Uterus (tissue), 4 donors: Measurements from ENCODE around the gene C10orf90. TPM values are rescaled to one million over a fixed set of nuclear protein-coding genes. Genes with fewer than 3 reads are reported as not detected.

Experiments used
- DNase-seq, 2 donors: peaks; one replicate each; pipeline ENCODE4 v3.0.0-alpha.2; 2019 to 2020
- H3K27ac ChIP-seq, 2 donors: fragments of 200-600 bp; sonication (generic); 1 replicate in 1 of 2; 2 replicates in 1 of 2; pipeline ENCODE4 v1.5.1; 2016 to 2018
- H3K27me3 ChIP-seq, 2 donors: fragments of 200-600 bp; sonication (generic); one replicate each; pipeline ENCODE4 v1.5.1; 2018 to 2019; ENCODE audit warnings: control low read depth in 1 of 2
- H3K36me3 ChIP-seq, 2 donors: fragments of 200-600 bp; sonication (generic); one replicate each; pipeline ENCODE4 v1.5.1; 2019; ENCODE audit warnings: control low read depth in 1 of 2
- H3K4me1 ChIP-seq, 2 donors: fragments of 200-600 bp; sonication (generic); one replicate each; pipeline ENCODE4 v1.5.1; 2018 to 2019; ENCODE audit warnings: control low read depth in 1 of 2
- H3K4me3 ChIP-seq, 2 donors: fragments of 200-600 bp; sonication (generic); 1 replicate in 1 of 2; 2 replicates in 1 of 2; pipeline ENCODE4 v1.5.1; 2018 to 2019; ENCODE audit warnings: mild to moderate bottlenecking in 1 of 2
- H3K9me3 ChIP-seq, 2 donors: fragments of 200-600 bp; sonication (generic); one replicate each; pipeline ENCODE4 v1.5.1; 2019; ENCODE audit warnings: control low read depth in 1 of 2
- POLR2A ChIP-seq, 2 donors: fragments of 450-650 bp; IDR thresholded peaks; one replicate each; pipeline ENCODE4 v1.6.1; 2016; ENCODE audit warnings: antibody characterized with exemption in 2 of 2, mild to moderate bottlenecking in 1 of 2, moderate library complexity in 1 of 2
- intact Hi-C: fragments of 100-400 bp; cut with DNase I; formaldehyde crosslinking; loops from one replicate; pipeline ENCODE4 v1.15.1; 2023; ENCODE audit warnings: low total_unique reads
- total RNA-seq, 4 donors: library from RNA; depleted of rRNA in 3 of 4; stranded (reverse); fragments of >200 nt in 3 of 4; gene quantifications; one replicate each; pipeline versions ENCODE4 v1.1.0 to v1.2.4, GENCODE V29; 2014 to 2023
- TF ChIP-seq, protein P1 (sequence below), 4 experiments: fragments of 200-600 bp in 2 of 4; fragments of 450-650 bp in 2 of 4; sonication (generic) in 2 of 4; IDR thresholded peaks; one replicate each; pipeline ENCODE4 v1.5.1; 2016 to 2019; ENCODE audit warnings: antibody characterized with exemption in 4 of 4, mild to moderate bottlenecking in 2 of 4, moderate library complexity in 1 of 4
- donor health status: DM: yes; HTN: yes; CAD: no.

Gene C10orf90
- total RNA-seq, 4 donors from 2014 or later = 0.21 TPM; not detected in 3

DNA sequence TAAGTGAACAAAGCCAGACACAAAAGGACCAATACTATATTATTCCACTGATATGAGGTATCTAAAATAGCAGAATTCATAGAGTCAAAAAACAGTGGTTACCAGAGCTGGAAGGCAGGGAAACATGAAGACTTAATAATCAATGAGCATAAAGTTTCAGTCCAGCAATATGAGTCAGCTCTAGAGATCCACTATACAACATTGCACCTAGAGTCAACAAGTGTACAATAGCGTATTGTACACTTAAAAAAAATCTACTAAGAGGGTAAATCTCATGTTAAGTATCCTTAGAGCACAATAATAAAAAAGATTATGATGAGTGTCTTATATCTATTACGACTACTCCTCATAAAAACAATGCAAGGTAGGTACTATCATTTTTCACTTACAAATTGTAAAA lies 36.1 kb downstream of the C10orf90 start:
- H3K27me3 ChIP-seq = no peaks in the 10 kb centered on the region
- no peak overlapping the region for H3K27ac ChIP-seq
- intact Hi-C loops = no loop called here
- no peaks in the 10 kb centered on the region for H3K9me3 ChIP-seq
- TF ChIP-seq, protein P1, sequence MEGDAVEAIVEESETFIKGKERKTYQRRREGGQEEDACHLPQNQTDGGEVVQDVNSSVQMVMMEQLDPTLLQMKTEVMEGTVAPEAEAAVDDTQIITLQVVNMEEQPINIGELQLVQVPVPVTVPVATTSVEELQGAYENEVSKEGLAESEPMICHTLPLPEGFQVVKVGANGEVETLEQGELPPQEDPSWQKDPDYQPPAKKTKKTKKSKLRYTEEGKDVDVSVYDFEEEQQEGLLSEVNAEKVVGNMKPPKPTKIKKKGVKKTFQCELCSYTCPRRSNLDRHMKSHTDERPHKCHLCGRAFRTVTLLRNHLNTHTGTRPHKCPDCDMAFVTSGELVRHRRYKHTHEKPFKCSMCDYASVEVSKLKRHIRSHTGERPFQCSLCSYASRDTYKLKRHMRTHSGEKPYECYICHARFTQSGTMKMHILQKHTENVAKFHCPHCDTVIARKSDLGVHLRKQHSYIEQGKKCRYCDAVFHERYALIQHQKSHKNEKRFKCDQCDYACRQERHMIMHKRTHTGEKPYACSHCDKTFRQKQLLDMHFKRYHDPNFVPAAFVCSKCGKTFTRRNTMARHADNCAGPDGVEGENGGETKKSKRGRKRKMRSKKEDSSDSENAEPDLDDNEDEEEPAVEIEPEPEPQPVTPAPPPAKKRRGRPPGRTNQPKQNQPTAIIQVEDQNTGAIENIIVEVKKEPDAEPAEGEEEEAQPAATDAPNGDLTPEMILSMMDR (IDR thresholded peaks at IDR 0.05) = no peak
- no peak for TF ChIP-seq POLR2A (IDR thresholded peaks at IDR 0.05)
- H3K36me3 ChIP-seq = no peaks in the 10 kb centered on the region
- no peak for DNase-seq
- H3K4me1 ChIP-seq = no peaks in the 10 kb centered on the region
- H3K4me3 ChIP-seq = no peak overlapping the region

DNA sequence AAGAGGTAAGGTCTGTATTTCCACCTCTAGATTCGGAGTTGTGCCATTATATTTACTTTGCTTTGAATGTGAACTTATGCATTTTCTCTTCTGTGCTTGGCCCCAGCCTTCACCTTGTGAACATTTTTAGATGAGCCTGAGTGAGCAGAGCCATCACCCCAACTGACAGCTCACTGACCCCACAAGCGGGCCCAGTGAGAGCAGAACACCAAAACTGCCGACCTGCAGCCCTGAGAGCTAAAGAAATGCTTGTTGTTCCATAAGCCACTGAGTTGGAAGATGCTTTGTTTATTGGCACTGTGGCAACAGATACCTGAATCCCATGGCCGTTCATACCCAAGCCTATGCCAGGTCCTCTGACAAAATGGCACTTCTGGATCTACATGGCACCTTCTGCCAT lies 37.8 kb downstream of the C10orf90 start:
- intact Hi-C loops = no loop called here
- Histone ChIP-seq H3K4me3 (no peak overlapping the region), H3K27me3 (no peaks in the 10 kb centered on the region), H3K9me3 (no peaks in the 10 kb centered on the region), H3K36me3 (no peaks in the 10 kb centered on the region), H3K4me1 (no peaks in the 10 kb centered on the region), H3K27ac (no peak overlapping the region)
- TF ChIP-seq, protein P1 (IDR thresholded peaks at IDR 0.05) = no peak
- no peak for DNase-seq

DNA sequence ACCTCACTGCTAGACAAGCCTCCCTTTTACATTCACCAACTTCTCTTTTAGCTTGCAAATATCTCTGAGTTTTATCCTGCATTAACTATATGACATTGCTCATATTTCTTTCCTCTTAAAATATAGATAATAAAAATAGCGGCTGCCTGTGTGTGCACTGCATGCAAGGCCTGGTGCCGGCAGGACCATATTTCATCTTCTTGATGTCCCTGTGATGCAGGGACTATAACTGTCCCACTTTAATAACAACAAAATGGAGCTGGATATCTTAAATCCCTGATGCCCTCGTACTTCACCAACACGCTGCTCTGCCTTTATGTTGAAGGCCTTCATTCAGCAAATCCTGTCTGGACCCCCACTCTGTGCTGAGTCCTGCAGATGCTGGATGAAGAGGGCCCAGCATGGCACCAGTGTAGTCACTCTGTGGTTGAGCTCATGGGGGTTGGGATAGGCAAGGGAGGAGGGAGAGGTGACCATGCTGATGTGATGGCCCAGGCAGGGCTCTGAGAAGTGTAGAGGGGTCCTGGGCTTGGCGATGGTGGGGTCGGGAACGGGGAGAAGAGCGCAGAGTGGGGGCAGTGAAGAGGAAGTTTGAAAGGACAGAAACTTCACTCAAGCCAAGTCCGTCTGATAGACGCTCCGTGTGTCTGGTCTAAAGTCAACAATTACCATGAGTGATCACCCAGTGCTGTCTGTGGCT lies 40.4 kb downstream of the C10orf90 start:
- Histone ChIP-seq H3K4me1 (no peaks in the 10 kb centered on the region), H3K9me3 (no peaks in the 10 kb centered on the region), H3K4me3 (no peak overlapping the region), H3K27me3 (no peaks in the 10 kb centered on the region), H3K36me3 (no peaks in the 10 kb centered on the region), H3K27ac (no peak overlapping the region)
- intact Hi-C loops = no loop called here
- DNase-seq = no peak
- TF ChIP-seq POLR2A (IDR thresholded peaks at IDR 0.05) = no peak
- TF ChIP-seq, protein P1 (IDR thresholded peaks at IDR 0.05) = no peak

DNA sequence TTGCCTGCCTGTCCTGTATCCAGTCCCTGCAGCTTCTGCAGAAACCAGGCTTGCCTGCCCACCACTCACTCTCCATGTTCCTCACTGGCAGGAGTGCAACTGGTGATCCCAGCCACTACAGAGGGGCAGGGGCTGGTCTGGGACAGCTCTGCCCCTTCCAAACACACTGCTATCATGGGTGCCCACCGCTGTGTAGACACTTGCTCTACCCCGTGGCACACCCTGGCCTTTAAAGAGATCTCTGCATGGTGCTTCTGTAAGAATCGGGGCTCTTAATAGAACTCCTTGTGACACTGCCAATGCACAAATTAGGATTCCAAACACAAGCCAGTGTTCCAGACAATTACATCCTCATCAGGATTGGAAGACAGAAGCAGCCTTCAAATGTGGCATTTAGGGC lies 41.7 kb downstream of the C10orf90 start:
- Histone ChIP-seq H3K27ac (no peak overlapping the region), H3K4me1 (no peaks in the 10 kb centered on the region), H3K4me3 (no peak overlapping the region), H3K36me3 (no peaks in the 10 kb centered on the region), H3K27me3 (no peaks in the 10 kb centered on the region), H3K9me3 (no peaks in the 10 kb centered on the region)
- intact Hi-C loops = no loop called here
- TF ChIP-seq POLR2A (IDR thresholded peaks at IDR 0.05) = no peak
- TF ChIP-seq, protein P1 (IDR thresholded peaks at IDR 0.05) = no peak
- DNase-seq = no peak

DNA sequence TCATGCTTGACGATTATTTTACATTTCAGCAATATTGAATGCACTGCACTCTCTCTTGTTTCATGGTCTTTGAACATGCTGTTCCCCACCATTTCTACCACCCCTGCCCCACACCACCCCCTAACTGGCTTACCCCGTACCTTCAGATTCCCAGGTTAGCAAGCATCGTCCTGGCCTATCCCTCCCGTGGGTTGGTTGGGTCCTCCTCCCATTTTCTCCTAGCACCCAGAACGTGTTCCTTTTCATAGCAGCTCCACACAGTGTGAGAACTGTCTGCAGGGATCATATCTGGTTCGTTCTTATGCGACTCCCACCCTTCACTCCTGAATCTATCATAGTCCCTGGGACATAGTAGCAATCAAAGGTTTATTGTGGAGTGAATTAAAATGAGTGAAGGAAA lies 48.6 kb downstream of the C10orf90 start:
- H3K27ac ChIP-seq = no peak overlapping the region
- no peaks in the 10 kb centered on the region for H3K9me3 ChIP-seq
- no peaks in the 10 kb centered on the region for H3K36me3 ChIP-seq
- no peaks in the 10 kb centered on the region for H3K27me3 ChIP-seq
- H3K4me3 ChIP-seq = no peak overlapping the region
- no peak for TF ChIP-seq POLR2A (IDR thresholded peaks at IDR 0.05)
- TF ChIP-seq, protein P1 (IDR thresholded peaks at IDR 0.05) = no peak
- DNase-seq = no peak
- intact Hi-C loops = no loop called here
- H3K4me1 ChIP-seq = no peaks in the 10 kb centered on the region
